ENCODE measurements around the gene CARS2. TPM values are rescaled to one million over a fixed set of nuclear protein-coding genes. Genes with fewer than 3 reads are reported as not detected.
"Not testable (repeated sequence)": the region's sequence is repeated elsewhere in the genome, so short reads cannot be mapped to it uniquely, and the experiment has no call there.

CARS2 gene
- total RNA-seq, 2 donors from 2014 or later, result 43.0 to 82.6 TPM

GRCh38 chr13:110662091-110662490 is 43.8 kb downstream of the CARS2 start:
- H3K9ac ChIP-seq (ENCODE audit: low read depth in 2 of 2, low read length in 2 of 2), result no peak overlapping the region
- no peak overlapping the region for H3K27ac ChIP-seq
- no peaks in the 10 kb centered on the region for H3K4me1 ChIP-seq
- DNase-seq, result no peak
- H3K4me3 ChIP-seq, result no peak overlapping the region
- no peaks in the 10 kb centered on the region for H3K9me3 ChIP-seq
- H3K36me3 ChIP-seq, result no peaks in the 10 kb centered on the region
- no peak for TF ChIP-seq CTCF (IDR thresholded peaks at IDR 0.05)
- no peaks in the 10 kb centered on the region for H3K27me3 ChIP-seq
- intact Hi-C loops (cut with DNase I), result no loop called here

GRCh38 chr13:110661256-110661655 is 44.7 kb downstream of the CARS2 start:
- no peaks in the 10 kb centered on the region for H3K27me3 ChIP-seq
- no peaks in the 10 kb centered on the region for H3K9me3 ChIP-seq
- intact Hi-C loops (cut with DNase I), result no loop called here
- no peak for DNase-seq
- H3K4me1 ChIP-seq, result no peaks in the 10 kb centered on the region
- no peak overlapping the region for H3K9ac ChIP-seq (ENCODE audit: low read depth in 2 of 2, low read length in 2 of 2)
- no peak for TF ChIP-seq CTCF (IDR thresholded peaks at IDR 0.05)
- no peaks in the 10 kb centered on the region for H3K36me3 ChIP-seq
- no peak overlapping the region for H3K27ac ChIP-seq
- H3K4me3 ChIP-seq, result no peak overlapping the region

GRCh38 chr13:110658218-110658911 is 47.6 kb downstream of the CARS2 start:
- H3K36me3 ChIP-seq; H3K4me3 ChIP-seq; intact Hi-C loops (cut with DNase I); H3K9ac ChIP-seq (ENCODE audit: low read depth in 2 of 2, low read length in 2 of 2); DNase-seq; H3K9me3 ChIP-seq; H3K4me1 ChIP-seq; H3K27ac ChIP-seq; H3K27me3 ChIP-seq: not testable (repeated sequence)

GRCh38 chr13:110657196-110657595 is 48.7 kb downstream of the CARS2 start:
- Histone ChIP-seq H3K9me3 (no peaks in the 10 kb centered on the region), H3K36me3 (no peaks in the 10 kb centered on the region), H3K4me3 (no peak overlapping the region), H3K27ac (no peak overlapping the region), H3K4me1 (no peaks in the 10 kb centered on the region), H3K27me3 (no peaks in the 10 kb centered on the region), H3K9ac (ENCODE audit: low read depth in 2 of 2, low read length in 2 of 2) (no peak overlapping the region)
- intact Hi-C loops (cut with DNase I), result no loop called here
- no peak for DNase-seq
- TF ChIP-seq CTCF (IDR thresholded peaks at IDR 0.05), result no peak

GRCh38 chr13:110653851-110654250 is 52.1 kb downstream of the CARS2 start:
- Histone ChIP-seq H3K27ac (no peak overlapping the region), H3K9me3 (no peaks in the 10 kb centered on the region), H3K4me3 (no peak overlapping the region), H3K9ac (ENCODE audit: low read depth in 2 of 2, low read length in 2 of 2) (no peak overlapping the region), H3K4me1 (no peaks in the 10 kb centered on the region), H3K36me3 (no peaks in the 10 kb centered on the region), H3K27me3 (no peaks in the 10 kb centered on the region)
- intact Hi-C loops (cut with DNase I), result no loop called here
- TF ChIP-seq CTCF (IDR thresholded peaks at IDR 0.05), result no peak
- DNase-seq, result no peak

GRCh38 chr13:110653271-110653670 is 52.6 kb downstream of the CARS2 start:
- no peak overlapping the region for H3K4me3 ChIP-seq
- H3K9ac ChIP-seq (ENCODE audit: low read depth in 2 of 2, low read length in 2 of 2), result no peak overlapping the region
- H3K27me3 ChIP-seq, result no peaks in the 10 kb centered on the region
- no peaks in the 10 kb centered on the region for H3K4me1 ChIP-seq
- H3K36me3 ChIP-seq, result no peaks in the 10 kb centered on the region
- no peak for TF ChIP-seq CTCF (IDR thresholded peaks at IDR 0.05)
- no peak overlapping the region for H3K27ac ChIP-seq
- H3K9me3 ChIP-seq, result no peaks in the 10 kb centered on the region
- no peak for DNase-seq
- intact Hi-C loops (cut with DNase I), result no loop called here

All from colonic mucosa (tissue), 4 donors.